PFSK-1 (cell line): ENCODE results near the gene ARHGAP21.

Experiments used
- POLR2AphosphoS5 ChIP-seq: IDR thresholded peaks from 2 replicates; pipeline ENCODE4 v1.6.1; 2012; ENCODE audit warnings: low read depth, mild to moderate bottlenecking, control low read depth, low read length, moderate library complexity
- TAF1 ChIP-seq: IDR thresholded peaks from 2 replicates; pipeline ENCODE4 v1.6.1; 2012; ENCODE audit warnings: low read length, control low read depth, borderline replicate concordance; ENCODE audit not compliant: insufficient read depth

- TF ChIP-seq POLR2AphosphoS5 (no peak), TAF1 (no peak)
These were observed 172.5 kb downstream of the ARHGAP21 start for GRCh38 chr10:24551161-24551560.
